Measurements from ENCODE around the gene CPNE6. TPM values are rescaled to one million over a fixed set of nuclear protein-coding genes. Genes with fewer than 3 reads are reported as not detected.

The CPNE6 gene
- polyA plus RNA-seq, 3 donors = 0.01 TPM; not detected in 2

DNA sequence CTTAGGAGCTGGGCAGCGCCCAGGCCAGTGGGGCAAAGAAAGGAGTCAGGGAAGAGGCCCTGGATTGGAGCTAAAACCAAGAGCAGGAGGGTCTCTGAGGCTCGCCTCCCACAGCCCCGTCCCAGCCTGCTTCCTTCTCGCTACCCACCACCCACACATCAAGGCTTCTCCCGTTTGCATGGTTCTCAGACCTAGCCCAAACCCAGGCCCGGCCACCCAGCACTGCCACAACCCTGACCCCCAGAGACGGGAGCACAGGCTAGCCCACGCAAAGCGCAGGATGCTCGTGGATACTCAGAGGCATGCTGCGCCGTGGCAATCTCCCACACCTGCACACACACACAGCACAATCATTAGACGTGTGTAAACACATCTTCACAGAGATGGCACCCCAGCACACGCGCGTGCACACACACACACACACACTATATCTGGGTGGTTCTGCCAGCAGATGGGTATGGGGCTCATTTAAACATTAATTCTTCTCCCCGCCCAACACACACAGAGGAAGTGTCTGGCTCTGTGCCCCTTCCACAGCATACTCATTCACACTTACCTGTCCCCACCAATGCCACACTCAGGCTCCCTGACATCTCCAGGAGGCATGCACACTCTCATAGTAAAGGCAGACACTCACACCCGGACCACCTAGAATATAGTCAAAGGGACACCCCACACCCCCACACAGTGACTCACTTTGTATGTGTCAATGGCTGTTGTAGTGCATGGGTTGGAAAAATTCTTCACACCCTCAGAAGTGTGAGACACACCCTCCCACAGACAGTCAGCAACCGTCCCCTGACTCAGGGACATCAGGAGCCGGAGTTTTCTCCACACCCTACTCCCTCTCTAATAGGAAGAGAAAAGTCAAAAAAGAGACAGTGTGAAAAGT lies 18.5 kb upstream of the CPNE6 start:
- H3K27ac ChIP-seq (ENCODE audit: low read depth, low read length) = no peak overlapping the region
- 56 to 57% (median 56%) methylated on average over 20 of the region's 20 CpGs for WGBS, 3 donors

DNA sequence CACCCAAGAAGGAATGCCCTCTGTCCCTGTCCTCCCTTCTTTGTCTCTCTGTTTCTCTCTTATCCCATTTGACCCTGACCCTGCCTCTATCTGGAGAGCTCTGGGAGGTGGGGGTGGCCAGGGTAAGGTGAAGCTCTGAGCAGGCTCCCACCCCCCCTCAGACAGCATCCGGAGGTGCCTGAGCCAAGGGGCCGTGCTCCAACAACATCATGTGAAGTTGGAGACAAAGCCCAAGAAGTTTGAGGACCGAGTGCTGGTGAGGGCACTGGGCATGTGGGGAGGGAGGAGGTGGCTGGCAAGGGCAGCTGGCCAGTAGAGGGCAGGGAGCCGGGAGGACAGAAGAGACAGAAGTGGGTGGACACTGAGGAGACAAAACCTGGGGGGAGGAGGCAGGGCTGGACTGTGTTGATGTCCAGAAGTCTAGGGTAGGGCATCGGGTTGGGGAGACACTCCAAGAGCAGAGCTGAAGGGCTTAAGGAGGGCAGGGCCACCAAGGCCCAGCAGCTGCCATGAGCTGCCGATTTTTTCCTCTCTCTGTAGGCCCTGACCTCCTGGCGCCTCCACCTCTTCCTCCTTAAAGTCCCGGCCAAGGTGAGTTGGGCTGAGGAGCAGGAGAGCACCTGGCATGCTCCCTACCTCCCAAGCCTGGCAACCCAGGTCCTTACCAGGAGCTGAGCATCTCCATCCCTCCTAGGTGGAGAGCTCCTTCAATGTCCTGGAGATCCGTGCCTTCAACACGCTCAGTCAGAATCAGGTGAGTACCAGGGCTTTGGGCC lies 17.6 kb upstream of the CPNE6 start:
- 82 to 86% (median 82%) methylated on average over 10 of the region's 10 CpGs for WGBS, 3 donors
- no peak overlapping the region for H3K27ac ChIP-seq (ENCODE audit: low read depth, low read length)

DNA sequence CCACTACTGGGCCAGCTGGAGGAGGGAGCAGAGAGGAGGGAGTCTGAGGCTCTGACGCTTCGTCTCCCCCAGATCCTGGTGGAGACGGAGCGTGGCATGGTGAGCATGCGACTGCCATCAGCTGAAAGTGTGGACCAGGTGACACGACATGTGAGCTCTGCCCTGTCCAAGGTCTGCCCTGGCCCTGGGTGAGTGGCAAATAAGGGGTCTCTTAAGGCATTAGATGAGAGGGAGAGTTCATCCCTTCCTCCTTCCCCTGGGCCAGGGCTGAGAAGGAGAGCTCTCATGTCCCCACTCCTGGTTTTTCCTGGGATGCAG lies 17.1 kb upstream of the CPNE6 start:
- whole genome bisulfite sequencing, 3 donors = 78 to 95% (median 87%) methylated on average over 6 of the region's 6 CpGs
- H3K27ac ChIP-seq (ENCODE audit: low read depth, low read length) = no peak overlapping the region

DNA sequence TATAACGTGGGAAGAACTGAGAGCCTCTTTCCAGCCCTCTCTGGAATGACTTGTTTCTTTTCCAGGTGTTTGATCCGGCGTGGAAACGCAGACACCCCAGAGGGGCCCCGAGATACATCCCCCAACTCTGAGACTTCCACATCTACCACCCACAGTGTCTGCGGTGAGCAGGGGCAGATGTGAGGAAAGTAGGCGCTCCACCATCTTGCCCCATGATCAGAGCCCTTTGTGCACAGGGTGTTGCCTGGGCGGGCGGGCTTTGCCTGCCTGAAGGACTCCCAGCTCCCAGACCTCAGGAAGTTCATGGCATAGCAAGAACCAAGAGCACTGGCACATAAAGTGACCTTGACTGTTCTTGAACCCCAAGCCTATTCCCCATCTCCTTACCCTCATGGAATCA lies 16.7 kb upstream of the CPNE6 start:
- 95 to 97% (median 96%) methylated on average over 9 of the region's 9 CpGs for WGBS, 3 donors
- no peak overlapping the region for H3K27ac ChIP-seq (ENCODE audit: low read depth, low read length)

DNA sequence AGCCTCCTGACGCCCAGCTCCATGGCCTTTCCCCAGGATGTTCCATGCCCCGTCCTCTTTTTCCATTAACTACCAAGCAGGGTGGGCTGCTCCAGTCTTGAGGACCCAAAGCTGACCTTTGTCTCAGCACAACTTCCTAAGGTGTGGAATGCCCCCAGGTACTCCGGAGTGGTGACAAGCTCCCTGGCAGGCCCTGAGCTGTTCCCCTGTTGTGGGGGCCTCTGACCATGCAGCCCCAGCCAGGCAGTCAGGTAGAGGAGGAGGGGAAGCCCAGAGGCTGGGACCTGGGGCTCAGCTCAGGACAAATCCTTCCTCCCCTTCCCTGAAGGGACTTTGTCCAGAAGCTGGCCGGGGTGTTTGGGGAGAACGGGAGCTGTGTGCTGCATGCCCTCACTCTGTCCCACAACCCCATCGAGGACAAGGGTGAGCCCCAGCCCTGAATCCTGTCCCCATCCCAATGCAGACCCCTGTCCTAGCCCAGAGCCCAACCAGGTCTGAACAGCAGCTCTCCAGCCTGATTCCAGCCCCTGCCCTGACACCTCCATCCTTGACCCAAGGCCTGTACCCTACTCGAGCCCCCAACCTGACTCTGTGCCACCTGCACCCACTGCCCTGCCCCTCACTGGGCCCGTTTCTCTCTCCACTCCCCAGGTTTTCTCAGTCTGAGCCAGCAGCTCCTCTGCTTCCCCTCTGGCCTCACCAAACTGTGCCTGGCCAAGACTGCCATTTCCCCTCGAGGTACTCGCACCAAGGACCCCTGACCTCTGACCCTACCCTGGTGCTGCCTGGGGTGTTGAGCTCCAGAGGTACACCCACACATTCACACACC lies 15.2 kb upstream of the CPNE6 start:
- no peak overlapping the region for H3K27ac ChIP-seq (ENCODE audit: low read depth, low read length)
- 82 to 87% (median 85%) methylated on average over 8 to 10 of the region's 10 CpGs for WGBS, 3 donors

DNA sequence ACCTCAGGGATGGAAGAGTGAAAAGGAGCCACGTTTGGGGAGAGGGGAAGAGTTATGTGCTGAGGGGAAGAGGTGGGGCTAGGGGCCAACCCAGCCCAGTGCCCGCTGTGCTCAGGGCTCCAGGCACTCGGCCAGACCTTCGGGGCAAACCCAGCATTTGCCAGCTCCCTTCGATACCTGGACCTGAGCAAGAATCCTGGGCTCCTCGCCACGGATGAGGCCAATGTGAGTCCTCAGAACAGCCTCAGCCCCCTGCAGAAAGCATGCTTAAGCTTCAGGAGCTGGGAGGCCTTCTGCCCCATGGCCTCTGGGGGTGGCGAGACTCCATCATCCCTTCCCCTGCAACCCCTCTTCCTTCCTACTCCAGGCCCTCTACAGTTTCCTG lies 14.6 kb upstream of the CPNE6 start:
- H3K27ac ChIP-seq (ENCODE audit: low read depth, low read length) = no peak overlapping the region
- WGBS, 3 donors = 67 to 74% (median 71%) methylated on average over 8 of the region's 8 CpGs

DNA sequence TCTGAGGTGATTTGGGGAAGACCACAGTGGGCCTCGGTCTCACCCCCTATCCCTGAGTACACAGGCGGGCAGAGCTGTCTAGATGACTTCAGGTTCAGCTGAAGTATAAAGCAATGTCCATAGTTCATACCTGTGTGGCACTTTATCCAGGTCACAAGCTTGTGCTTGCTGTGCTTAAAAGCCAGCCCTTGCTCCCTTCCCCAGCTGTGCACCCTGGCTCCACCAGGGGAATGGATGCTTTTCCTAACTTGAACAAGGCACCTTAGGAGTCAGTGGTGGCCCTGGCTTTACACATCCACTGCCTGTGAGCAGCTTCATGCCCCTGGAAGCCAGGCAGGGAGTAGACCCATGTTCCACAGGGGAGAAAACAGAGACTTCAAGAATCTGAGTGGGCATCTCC lies 14.1 kb upstream of the CPNE6 start:
- 68 to 88% (median 86%) methylated on average over 2 of the region's 2 CpGs for WGBS, 3 donors

DNA sequence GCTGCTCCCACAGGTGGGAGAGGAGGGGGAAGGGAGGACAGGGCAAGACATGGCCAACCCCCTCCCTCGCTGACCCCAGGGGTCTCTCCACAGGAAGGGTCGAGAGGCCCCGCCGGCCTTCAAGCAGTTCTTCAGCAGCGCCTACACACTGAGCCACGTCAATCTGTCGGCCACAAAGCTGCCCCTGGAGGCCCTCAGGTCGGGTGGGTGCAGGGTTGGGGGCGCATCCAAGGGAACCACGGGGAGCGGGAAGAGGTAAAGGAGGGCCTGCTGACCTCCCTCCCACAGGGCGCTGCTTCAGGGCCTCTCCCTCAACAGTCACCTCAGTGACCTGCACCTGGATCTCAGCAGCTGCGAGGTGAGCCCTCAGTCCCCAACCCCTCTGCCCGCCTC lies 13.5 kb upstream of the CPNE6 start:
- 57 to 72% (median 62%) methylated on average over 13 to 14 of the region's 14 CpGs for WGBS, 3 donors
- H3K27ac ChIP-seq (ENCODE audit: low read depth, low read length) = no peak overlapping the region

More for the DNA sequence above, 14.1 kb upstream of the CPNE6 start:
- H3K27ac ChIP-seq (ENCODE audit: low read depth, low read length) = no peak overlapping the region

DNA sequence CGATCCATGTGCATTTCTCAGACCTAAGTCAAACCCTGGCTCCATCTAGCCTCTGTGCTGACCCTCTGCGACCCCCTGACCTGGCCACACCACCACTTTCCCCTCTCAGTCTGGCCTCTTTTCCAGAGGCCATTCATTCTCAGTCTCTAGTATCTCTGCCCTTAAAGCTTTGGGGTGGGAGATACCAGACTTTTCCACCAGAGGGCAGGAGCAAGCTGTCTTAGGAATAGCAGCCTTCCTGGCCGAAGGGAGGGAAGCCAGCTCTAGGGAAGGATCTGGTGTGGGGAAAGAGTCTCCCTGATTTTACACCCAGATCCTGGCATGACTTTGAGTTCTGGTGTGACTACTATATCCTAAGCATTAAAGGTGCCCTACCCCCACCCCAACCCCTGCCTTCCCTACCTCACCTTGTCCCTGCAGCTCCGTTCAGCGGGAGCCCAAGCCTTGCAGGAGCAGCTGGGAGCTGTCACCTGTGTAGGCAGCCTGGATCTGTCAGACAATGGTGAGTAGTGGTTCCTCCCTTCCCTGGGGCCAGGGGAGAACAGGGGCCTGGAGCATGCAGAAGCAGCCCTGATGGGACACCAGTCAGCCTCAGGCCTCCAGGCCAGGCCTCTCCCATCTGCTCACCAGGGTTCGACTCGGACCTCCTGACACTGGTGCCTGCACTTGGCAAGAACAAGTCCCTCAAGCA lies 13.0 kb upstream of the CPNE6 start:
- 47 to 73% (median 47%) methylated on average over 7 of the region's 7 CpGs for WGBS, 3 donors
- H3K27ac ChIP-seq (ENCODE audit: low read depth, low read length) = no peak overlapping the region

DNA sequence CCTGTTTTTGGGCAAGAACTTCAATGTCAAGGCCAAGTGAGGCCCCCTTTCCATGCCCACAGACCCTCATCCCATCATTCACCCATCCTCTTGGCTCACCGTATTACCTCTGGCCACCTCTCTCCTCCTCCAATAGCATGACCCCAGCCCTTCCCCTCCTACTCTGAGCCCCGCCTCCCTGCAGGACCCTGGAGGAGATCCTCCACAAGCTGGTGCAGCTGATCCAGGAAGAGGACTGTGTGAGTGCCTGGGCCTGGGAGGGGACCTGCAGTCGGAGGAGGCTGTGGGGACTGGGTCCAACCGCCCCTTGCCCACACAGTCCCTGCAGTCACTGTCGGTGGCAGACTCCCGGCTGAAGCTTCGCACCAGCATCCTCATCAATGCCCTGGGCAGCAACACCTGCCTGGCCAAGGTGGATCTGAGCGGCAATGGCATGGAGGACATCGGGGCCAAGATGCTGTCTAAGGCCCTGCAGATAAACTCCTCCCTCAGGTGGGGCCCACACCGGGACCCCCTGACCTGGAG lies 12.3 kb upstream of the CPNE6 start:
- 91 to 95% (median 93%) methylated on average over 10 of the region's 10 CpGs for WGBS, 3 donors

DNA sequence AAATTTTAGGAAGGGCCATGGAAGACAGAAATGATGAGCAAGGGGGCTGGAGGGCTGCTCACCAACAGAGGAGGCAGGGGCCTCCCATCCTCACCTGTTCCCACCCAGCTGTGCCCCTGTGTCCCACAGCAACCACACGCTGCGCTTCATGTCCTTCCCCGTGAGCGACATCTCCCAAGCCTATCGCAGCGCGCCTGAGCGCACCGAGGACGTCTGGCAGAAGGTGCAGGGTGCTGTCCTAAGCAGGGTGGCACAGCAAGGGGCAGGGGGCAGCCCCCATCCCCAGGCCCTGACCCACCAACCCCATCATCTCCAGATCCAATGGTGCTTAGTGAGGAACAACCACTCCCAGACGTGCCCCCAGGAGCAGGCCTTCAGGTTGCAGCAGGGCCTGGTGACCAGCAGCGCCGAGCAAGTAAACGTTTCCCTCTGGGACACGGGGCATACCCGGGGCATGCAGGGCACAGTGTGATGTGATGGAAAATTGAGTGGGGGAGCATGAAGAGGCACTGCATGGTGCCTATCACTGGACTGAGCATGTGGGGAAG lies 11.4 kb upstream of the CPNE6 start:
- 95 to 96% (median 96%) methylated on average over 16 of the region's 16 CpGs for WGBS, 3 donors
- H3K27ac ChIP-seq (ENCODE audit: low read depth, low read length) = no peak overlapping the region

More for the DNA sequence above, 12.3 kb upstream of the CPNE6 start:
- no peak overlapping the region for H3K27ac ChIP-seq (ENCODE audit: low read depth, low read length)

DNA sequence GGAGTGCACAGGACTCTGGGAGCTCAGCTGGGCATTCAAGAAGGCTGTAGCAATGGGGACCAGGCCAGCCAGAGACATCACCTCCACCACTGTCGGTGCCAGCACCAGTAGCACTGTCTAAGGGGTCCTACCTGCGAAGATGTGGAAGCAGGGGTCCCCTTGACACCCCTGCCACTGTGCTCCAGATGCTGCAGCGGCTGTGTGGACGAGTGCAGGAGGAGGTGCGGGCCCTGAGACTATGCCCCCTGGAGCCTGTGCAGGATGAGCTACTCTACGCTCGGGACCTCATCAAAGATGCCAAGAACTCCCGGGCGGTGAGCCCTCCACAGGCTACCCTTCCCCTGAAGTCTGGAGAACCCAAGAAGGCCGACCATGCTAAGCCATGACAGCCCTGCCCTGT lies 10.9 kb upstream of the CPNE6 start:
- no peak overlapping the region for H3K27ac ChIP-seq (ENCODE audit: low read depth, low read length)
- 90 to 93% (median 92%) methylated on average over 10 of the region's 10 CpGs for WGBS, 3 donors

DNA sequence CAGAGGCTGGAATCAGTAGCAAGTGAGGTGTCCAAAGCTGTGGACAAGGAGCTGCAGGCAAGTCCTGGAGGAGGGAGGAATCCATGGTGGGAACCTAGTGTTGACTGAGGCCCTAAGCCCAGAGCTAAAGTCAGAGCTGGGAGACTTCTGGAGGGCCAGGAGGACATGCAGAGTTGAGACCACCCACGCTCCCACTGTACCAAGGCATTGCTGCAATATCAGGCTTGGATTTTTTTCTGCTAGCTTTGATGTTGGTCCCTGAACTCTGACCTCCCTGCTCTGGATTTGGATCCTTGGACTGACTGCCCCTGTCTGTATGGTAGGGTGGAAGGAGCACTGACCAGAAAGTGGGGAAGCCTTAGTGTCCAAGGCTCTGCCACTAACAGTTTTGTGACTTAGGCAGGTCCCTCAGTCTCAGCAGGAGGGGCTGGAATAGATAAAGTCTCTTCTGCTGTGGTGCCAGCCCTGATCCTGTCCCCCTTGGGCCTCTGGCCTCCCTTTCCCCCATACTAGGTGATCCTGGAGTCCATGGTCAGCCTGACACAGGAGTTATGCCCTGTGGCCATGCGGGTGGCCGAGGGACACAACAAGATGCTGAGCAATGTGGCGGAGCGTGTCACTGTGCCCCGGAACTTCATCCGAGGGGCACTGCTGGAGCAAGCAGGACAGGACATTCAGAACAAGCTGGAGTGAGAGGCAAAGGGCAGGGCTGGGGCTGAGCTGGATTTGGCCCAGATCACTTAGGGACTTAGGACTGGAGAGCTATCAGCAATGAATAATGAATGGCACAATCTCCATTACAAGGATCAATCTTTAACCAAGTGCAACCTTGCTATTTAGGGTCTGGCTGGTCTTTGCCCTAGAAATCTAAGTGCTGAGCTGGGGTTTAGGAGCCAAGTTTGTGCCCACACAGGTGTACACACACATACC lies 10.1 kb upstream of the CPNE6 start:
- WGBS, 3 donors = 82 to 97% (median 93%) methylated on average over 7 of the region's 7 CpGs
- H3K27ac ChIP-seq (ENCODE audit: low read depth, low read length) = no peak overlapping the region

DNA sequence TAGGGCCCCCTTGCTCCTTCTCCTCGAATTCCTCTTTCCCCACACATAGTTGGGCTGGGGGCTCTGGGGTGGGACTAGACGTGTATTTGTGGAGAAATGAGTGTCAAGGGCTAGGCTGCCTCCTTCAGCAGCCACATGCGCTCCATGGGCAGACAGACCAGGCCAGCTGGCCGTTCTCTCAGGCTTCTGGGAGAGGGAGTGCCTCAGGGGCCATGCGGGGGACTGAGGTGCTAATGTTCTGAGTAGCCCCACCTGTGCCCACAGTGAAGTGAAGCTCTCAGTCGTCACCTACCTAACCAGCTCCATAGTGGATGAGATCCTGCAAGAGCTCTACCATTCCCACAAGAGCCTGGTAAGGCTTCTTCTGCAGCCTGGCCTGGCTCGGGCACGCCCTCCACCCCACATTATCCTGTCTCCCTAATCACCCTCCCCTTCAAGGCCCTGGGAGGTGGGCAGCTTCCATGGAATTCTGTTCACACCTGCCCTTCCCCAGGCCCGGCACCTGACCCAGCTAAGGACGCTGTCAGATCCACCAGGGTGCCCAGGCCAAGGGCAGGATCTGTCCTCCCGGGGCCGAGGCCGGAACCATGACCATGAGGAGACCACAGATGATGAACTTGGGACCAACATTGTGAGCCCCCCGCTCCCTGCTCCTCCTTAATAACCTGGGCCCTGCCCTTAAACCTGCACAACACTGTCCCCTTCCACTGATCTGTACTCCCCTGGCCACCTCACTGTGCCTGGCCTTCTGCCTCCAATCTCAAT lies 9.0 kb upstream of the CPNE6 start:
- 70 to 94% (median 90%) methylated on average over 14 of the region's 14 CpGs for WGBS, 3 donors
- H3K27ac ChIP-seq (ENCODE audit: low read depth, low read length) = no peak overlapping the region

DNA sequence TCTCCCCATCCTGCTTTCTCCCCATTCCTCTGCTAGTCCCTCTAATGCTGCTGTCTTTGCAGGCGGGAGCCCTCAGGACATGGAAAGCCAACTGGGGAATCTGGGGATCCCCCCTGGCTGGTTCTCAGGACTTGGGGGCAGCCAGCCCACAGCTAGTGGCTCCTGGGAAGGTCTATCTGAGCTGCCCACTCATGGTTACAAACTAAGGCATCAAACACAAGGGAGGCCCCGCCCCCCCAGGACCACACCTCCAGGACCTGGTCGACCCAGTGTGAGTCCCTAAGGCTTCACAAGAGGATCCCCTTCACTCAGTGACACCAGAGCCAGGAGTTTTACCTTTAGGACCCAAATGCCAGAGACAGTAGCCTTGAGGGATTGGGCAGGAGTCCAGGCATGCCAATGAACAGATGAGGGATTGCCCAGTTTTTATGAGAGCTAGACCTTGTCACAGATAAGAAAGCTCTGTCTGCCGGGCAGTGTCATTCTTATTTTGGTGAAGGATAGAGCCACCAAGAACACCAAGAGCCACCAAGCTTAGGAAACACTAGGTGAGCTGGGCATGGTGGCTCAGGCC lies 8.0 kb upstream of the CPNE6 start:
- WGBS, 3 donors = 67 to 84% (median 76%) methylated on average over 4 of the region's 4 CpGs
- H3K27ac ChIP-seq (ENCODE audit: low read depth, low read length) = no peak overlapping the region

Measured in adipose tissue (tissue), 3 donors.